Muscle layer of duodenum (tissue), 2 donors: ENCODE measurements around the gene OCIAD2.
"Not testable (repeated sequence)": the region's sequence is repeated elsewhere in the genome, so short reads cannot be mapped to it uniquely, and the experiment has no call there.

Experiments used
- H3K27ac ChIP-seq: one replicate; pipeline ENCODE4 v1.7.0; 2013; ENCODE audit warnings: mild to moderate bottlenecking, low read length
- H3K27me3 ChIP-seq: one replicate; pipeline ENCODE4 v1.7.0; 2013; ENCODE audit warnings: low read depth, mild to moderate bottlenecking, control low read depth, low read length
- H3K36me3 ChIP-seq, 2 donors: one replicate each; pipeline ENCODE4 v1.7.0; 2013; ENCODE audit warnings: low read length in 2 of 2, control low read depth in 1 of 2, mild to moderate bottlenecking in 1 of 2; ENCODE audit not compliant: insufficient read depth in 2 of 2, control insufficient read depth in 1 of 2
- H3K4me1 ChIP-seq, 2 donors: one replicate each; pipeline ENCODE4 v1.7.0; 2013; ENCODE audit warnings: low read length in 2 of 2, mild to moderate bottlenecking in 2 of 2, control low read depth in 1 of 2, moderate library complexity in 1 of 2; ENCODE audit not compliant: insufficient read depth in 2 of 2, control insufficient read depth in 1 of 2
- H3K4me3 ChIP-seq, 2 donors: one replicate each; pipeline ENCODE4 v1.7.0; 2013; ENCODE audit warnings: low read length in 2 of 2, low read depth in 1 of 2, mild to moderate bottlenecking in 1 of 2
- H3K9me3 ChIP-seq, 2 donors: one replicate each; pipeline ENCODE4 v1.7.0; 2013; ENCODE audit warnings: low read length in 2 of 2, control low read depth in 1 of 2, mild to moderate bottlenecking in 1 of 2; ENCODE audit not compliant: control insufficient read depth in 1 of 2
- donor health status: healthy.

The OCIAD2 gene

DNA sequence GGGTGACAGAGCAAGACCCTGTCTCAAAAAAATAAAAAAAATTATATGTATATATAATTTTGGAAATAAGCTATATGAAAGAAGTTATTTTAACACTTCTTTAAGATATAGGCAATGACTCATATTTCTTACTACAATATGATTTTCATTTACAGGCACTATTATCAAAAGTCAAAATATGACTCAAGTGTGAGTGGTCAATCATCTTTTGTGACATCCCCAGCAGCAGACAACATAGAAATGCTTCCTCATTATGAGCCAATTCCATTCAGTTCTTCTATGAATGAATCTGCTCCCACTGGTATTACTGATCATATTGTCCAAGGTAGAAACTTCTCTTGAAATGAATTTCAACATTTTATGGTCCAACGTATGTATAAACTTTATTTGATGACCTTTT, 54.9 kb downstream of the OCIAD2 start:
- peaks cover 17 to 20% of the 10 kb centered on the region in 2 donors for H3K36me3 ChIP-seq
- H3K9me3 ChIP-seq, result no peaks in the 10 kb centered on the region
- H3K4me3 ChIP-seq, result no peak overlapping the region
- no peaks in the 10 kb centered on the region for H3K4me1 ChIP-seq
- no peak overlapping the region for H3K27ac ChIP-seq
- no peaks in the 10 kb centered on the region for H3K27me3 ChIP-seq

GRCh38 chr4:48848799-48849198, 57.8 kb downstream of the OCIAD2 start:
- not testable (repeated sequence) for H3K4me1 ChIP-seq, H3K4me3 ChIP-seq, H3K27me3 ChIP-seq, H3K27ac ChIP-seq, H3K9me3 ChIP-seq
- peaks cover 14 to 25% of the 10 kb centered on the region in 2 donors for H3K36me3 ChIP-seq

GRCh38 chr4:48844843-48845242, 61.7 kb downstream of the OCIAD2 start:
- H3K4me1 ChIP-seq, result peaks cover 0 to 8% of the 10 kb centered on the region in 2 donors
- H3K36me3 ChIP-seq, result peaks cover 18 to 19% of the 10 kb centered on the region in 2 donors
- H3K9me3 ChIP-seq, result no peaks in the 10 kb centered on the region
- no peak overlapping the region for H3K27ac ChIP-seq
- no peak overlapping the region for H3K4me3 ChIP-seq
- H3K27me3 ChIP-seq, result no peaks in the 10 kb centered on the region

DNA sequence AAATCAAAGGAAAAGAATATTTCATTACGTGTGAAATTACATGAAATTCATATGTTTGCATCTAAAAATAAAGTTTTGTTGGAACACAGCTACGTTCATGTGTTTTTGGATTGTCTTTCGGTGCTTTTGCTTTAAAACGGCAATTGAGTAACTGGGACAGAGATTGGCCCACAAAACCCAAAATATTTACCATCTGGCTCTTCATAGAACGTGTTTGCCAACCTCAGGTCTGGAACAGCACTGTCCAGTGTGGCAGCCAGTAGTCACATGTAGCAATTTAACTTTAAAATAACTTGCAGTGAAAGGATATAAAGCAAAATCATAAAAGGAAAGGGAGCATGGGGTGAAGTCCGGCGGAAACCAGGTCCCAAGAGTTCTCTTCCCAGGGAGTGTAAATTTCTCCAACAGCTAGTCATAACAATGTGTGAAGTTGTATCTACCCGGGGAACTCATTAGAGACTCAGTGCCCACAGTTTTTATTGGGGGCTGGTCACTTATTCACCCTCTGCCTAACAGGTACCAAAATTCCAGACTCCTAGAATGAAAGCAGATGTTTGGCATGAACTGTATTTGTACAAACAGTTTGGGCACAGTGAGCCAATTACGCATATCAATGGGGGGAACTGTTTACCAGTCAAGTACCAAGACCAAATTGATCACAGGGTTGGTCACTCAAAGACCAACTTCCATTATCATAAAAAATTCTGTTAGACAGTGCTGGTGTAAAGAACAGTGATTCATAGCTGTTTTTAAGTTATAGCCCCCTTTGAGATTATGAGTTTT, 65.3 kb downstream of the OCIAD2 start:
- Histone ChIP-seq H3K36me3 (peaks cover 29 to 32% of the 10 kb centered on the region in 2 donors), H3K4me3 (no peak overlapping the region), H3K4me1 (peaks cover 0 to 12% of the 10 kb centered on the region in 2 donors), H3K27ac (no peak overlapping the region), H3K27me3 (no peaks in the 10 kb centered on the region), H3K9me3 (no peaks in the 10 kb centered on the region)

DNA sequence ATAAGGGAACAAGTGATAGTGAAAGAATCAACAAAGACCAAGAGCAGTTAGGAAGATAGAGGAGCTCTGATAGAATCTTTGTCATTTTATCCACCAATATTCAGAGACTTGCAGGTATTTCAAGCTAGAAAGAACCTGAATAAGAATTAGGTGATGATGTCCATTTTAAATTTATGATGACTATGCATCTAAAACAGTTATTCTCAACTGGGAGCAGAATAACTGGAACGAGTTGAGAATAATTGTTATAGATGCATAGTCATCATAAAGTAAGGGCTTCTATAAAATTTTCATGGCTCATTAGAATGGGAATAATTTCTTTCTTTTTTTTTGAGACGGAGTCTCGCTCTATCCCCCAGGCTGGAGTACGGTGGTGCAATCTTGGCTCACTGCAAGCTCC, 69.9 kb downstream of the OCIAD2 start:
- Histone ChIP-seq H3K27me3 (no peaks in the 10 kb centered on the region), H3K27ac (no peak overlapping the region), H3K4me3 (no peak overlapping the region), H3K9me3 (no peaks in the 10 kb centered on the region), H3K36me3 (peaks cover 34% of the 10 kb centered on the region in 2 donors), H3K4me1 (peaks cover 0 to 17% of the 10 kb centered on the region in 2 donors)
